Common myeloid progenitor, CD34-positive (primary cell): ENCODE data around the gene USB1.
A peak's percentile ranks its signal among the peaks of the same experiment; 100 is the strongest.

Experiments used
- CTCF ChIA-PET: fragments of 350-600 bp; sonication (Branson Sonifier 250); formaldehyde crosslinking; loops from one replicate; lab custom pipeline; 2021; ENCODE audit warnings: antibody characterized with exemption; lab: Charles Lee
- POLR2A ChIA-PET: fragments of 350-600 bp; sonication (Branson Sonifier 250); formaldehyde crosslinking; loops from one replicate; lab custom pipeline; 2021; ENCODE audit warnings: antibody characterized with exemption; lab: Charles Lee
- DNase-seq, 3 donors: peaks; one replicate each; pipeline versions ENCODE4 v3.0.0 to v3.0.0-alpha.2; 2013
- H3K27ac ChIP-seq, 2 experiments: 1 replicate in 1 of 2; 2 replicates in 1 of 2; pipeline ENCODE4 v1.7.0; 2013; ENCODE audit warnings: inconsistent platforms in 2 of 2, low read length in 2 of 2, mild to moderate bottlenecking in 2 of 2, low read depth in 1 of 2, moderate library complexity in 1 of 2; ENCODE audit not compliant: severe bottlenecking in 2 of 2, insufficient read depth in 1 of 2, poor library complexity in 1 of 2
- H3K27me3 ChIP-seq, 5 experiments: replicated peaks in 2 of 5; 1 replicate in 3 of 5; 2 replicates in 2 of 5; pipeline versions ENCODE4 v1.6.1 to v1.7.0; 2013; ENCODE audit warnings: low read length in 4 of 5, mild to moderate bottlenecking in 2 of 5, moderate library complexity in 2 of 5, inconsistent platforms in 1 of 5; ENCODE audit not compliant: insufficient read depth in 5 of 5, control insufficient read depth in 4 of 5
- H3K36me3 ChIP-seq, 4 experiments: 1 replicate in 2 of 4; 2 replicates in 2 of 4; pipeline versions ENCODE4 v1.6.1 to v1.7.0; 2013; ENCODE audit warnings: low read length in 3 of 4, control low read depth in 1 of 4, mild to moderate bottlenecking in 1 of 4; ENCODE audit not compliant: control insufficient read depth in 4 of 4, insufficient read depth in 4 of 4
- H3K4me1 ChIP-seq, 4 experiments: 1 replicate in 3 of 4; 2 replicates in 1 of 4; pipeline versions ENCODE4 v1.6.1 to v1.7.1; 2013; ENCODE audit warnings: low read length in 3 of 4, mild to moderate bottlenecking in 3 of 4, control low read depth in 1 of 4, inconsistent platforms in 1 of 4, moderate library complexity in 1 of 4; ENCODE audit not compliant: control insufficient read depth in 4 of 4, insufficient read depth in 4 of 4; ENCODE audit errors: control extremely low read depth in 1 of 4
- H3K4me3 ChIP-seq, 7 experiments: 1 replicate in 4 of 7; 2 replicates in 3 of 7; pipeline versions ENCODE4 v1.5.1 to v1.7.0; 2013; ENCODE audit warnings: mild to moderate bottlenecking in 7 of 7, low read length in 6 of 7, moderate library complexity in 6 of 7, inconsistent platforms in 2 of 7, low read depth in 2 of 7, control low read depth in 1 of 7; ENCODE audit not compliant: insufficient read depth in 4 of 7, control insufficient read depth in 1 of 7; ENCODE audit errors: extremely low read depth in 1 of 7
- H3K9me3 ChIP-seq, 5 experiments: 1 replicate in 4 of 5; 2 replicates in 1 of 5; pipeline versions ENCODE4 v1.6.1 to v1.7.1; 2013; ENCODE audit warnings: low read length in 4 of 5, mild to moderate bottlenecking in 2 of 5, inconsistent platforms in 1 of 5, low read depth in 1 of 5, moderate library complexity in 1 of 5; ENCODE audit not compliant: control insufficient read depth in 4 of 5, insufficient read depth in 2 of 5; ENCODE audit errors: control extremely low read depth in 1 of 5
- WGBS: methylation state at CpG from one replicate; pipeline ENCODE4 v1.1.5; 2013; ENCODE audit not compliant: insufficient coverage; 5-methylcytosine and 5-hydroxymethylcytosine counted together

Gene USB1

DNA sequence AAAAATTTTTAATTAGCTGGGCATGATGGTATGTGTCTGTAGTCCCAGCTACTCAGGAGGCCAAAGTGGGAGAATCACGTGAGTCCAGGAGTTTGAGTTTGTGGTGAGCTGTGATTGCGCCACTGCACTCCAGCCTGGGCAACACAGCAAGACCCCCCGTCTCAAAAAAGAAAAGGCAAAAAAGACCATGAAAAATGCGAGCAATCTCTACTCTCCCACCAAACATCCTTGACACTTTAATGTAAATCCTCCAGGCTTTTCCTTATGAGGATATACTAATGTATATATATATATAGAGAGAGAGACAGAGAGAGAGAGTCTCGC lies 52.4 kb downstream of the USB1 start:
- Histone ChIP-seq H3K36me3 (no peaks in the 10 kb centered on the region), H3K4me3 (no peak overlapping the region), H3K27ac (no peak overlapping the region), H3K4me1 (peaks cover 0 to 3% (median 0%) of the 10 kb centered on the region in 4 experiments), H3K27me3 (no peaks in the 10 kb centered on the region), H3K9me3 (no peaks in the 10 kb centered on the region)
- no CpG with 5 or more reads among the region's 5 CpGs for WGBS
- DNase-seq: no peak
- CTCF ChIA-PET: interaction anchor here (1.3 kb wide), 1 partner anchor 68 kb away, joined by 4 read pairs; no protein-coding TSS in a partner anchor
- POLR2A ChIA-PET: interaction anchor here (0.6 kb wide), 1 partner anchor 14 kb away, joined by 3 read pairs; no protein-coding TSS in a partner anchor

DNA sequence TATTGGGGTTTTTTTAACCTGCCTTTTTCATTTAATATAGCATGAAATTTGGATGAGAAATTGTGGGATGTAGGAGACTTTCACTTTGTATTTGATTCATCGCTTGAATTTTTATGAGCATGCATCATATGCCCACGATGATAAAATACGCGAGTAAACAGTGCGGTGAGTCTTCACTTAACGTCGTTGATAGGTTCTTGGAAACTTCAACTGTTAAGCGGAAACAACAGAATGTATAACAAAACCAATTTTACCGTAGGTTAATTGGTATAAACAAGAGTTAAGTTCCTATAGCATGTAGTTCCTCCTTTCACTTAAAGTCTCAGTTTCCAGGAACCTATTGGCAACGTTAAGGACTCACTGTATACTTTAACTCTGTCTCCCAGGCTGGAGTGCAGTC lies 53.1 kb downstream of the USB1 start:
- Histone ChIP-seq H3K27me3 (no peaks in the 10 kb centered on the region), H3K27ac (no peak overlapping the region)

DNA sequence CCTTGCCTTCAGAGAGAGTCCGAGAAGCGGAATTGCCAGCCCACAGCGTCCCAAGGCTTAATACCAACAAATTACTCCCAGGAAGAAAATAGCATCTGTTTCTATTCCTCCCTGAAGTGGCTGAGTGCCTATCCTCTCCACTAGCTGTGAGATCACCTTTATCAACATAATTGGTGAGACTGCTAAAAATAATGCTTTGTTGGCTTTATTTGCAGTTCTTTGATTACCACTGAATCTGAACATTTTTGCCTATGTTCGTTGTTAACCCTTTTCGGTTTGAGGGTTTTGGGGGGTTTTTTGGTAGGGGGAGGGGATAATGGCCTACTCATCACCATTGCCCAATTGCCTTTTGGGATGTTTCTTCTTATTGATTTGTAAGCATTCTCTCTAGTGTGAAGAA lies 55.4 kb downstream of the USB1 start:
- Histone ChIP-seq H3K4me1 (peaks cover 0 to 3% (median 0%) of the 10 kb centered on the region in 4 experiments), H3K36me3 (no peaks in the 10 kb centered on the region), H3K27ac (no peak overlapping the region), H3K27me3 (no peaks in the 10 kb centered on the region), H3K4me3 (no peak overlapping the region), H3K9me3 (no peaks in the 10 kb centered on the region)
- ChIA-PET POLR2A (no interaction called here), CTCF (no interaction called here)
- 67% methylated on average over 1 of the region's 5 CpGs for WGBS
- no peak for DNase-seq

More for the DNA sequence above, 53.1 kb downstream of the USB1 start:
- CTCF ChIA-PET: no interaction called here
- Histone ChIP-seq H3K4me1 (peaks cover 0 to 3% (median 0%) of the 10 kb centered on the region in 4 experiments), H3K4me3 (peak overlapping the region in 1 of 7 experiments; percentile 26), H3K9me3 (no peaks in the 10 kb centered on the region), H3K36me3 (no peaks in the 10 kb centered on the region)
- 48% methylated on average over 6 of the region's 10 CpGs for WGBS
- peak in 2 of 3 donors; percentile 15 to 28 for DNase-seq
- POLR2A ChIA-PET: no interaction called here

DNA sequence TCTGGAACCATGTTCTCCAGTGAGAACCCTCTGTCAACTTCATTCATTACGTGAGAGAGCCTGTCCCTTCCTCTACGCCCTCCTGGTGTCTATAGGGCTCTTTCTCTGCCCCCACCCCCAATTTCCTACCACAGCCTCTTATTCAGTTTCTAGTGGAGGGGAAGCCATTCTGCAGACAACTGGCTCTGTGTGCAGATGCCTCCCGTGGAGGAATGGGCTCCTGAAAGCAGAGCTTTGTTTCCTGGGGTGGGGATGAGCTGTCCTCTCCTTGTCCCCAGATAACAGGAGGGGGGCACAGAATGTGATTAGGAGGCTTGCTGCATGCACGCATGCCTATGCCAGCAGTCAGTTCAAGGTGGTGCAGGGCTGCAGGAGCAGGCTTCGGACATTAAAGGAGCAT lies 55.9 kb downstream of the USB1 start:
- no peak overlapping the region for H3K27ac ChIP-seq
- H3K9me3 ChIP-seq: no peaks in the 10 kb centered on the region
- 90% methylated on average over 5 of the region's 5 CpGs for WGBS
- no peaks in the 10 kb centered on the region for H3K36me3 ChIP-seq
- ChIA-PET POLR2A (no interaction called here), CTCF (no interaction called here)
- H3K4me1 ChIP-seq: peaks cover 0 to 3% (median 0%) of the 10 kb centered on the region in 4 experiments
- no peaks in the 10 kb centered on the region for H3K27me3 ChIP-seq
- DNase-seq: no peak
- H3K4me3 ChIP-seq: no peak overlapping the region

DNA sequence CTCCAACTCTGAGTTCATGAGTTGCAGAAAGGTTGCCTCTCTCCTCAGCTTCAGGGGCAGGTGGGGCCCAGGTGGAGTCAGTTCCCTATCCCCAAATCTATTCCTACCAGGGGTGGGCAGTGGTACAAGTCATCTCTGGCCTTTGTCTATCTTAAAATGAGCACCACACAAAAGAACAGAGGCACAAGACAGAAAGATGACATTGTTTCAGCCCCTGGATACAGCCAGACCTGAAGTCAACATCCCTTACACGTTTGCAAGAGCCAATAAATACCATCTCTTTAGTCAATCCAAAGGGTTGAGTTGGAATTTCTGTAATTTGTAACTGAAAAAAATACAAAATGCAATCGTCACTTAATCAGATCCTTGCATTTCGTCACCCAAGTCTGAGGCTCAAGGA lies 56.6 kb downstream of the USB1 start:
- H3K27ac ChIP-seq: no peak overlapping the region
- WGBS: 94% methylated on average over 2 of the region's 3 CpGs
- DNase-seq: no peak
- no peaks in the 10 kb centered on the region for H3K9me3 ChIP-seq
- H3K4me3 ChIP-seq: no peak overlapping the region
- ChIA-PET CTCF (no interaction called here), POLR2A (no interaction called here)
- H3K27me3 ChIP-seq: no peaks in the 10 kb centered on the region
- no peaks in the 10 kb centered on the region for H3K36me3 ChIP-seq
- peaks cover 0 to 3% (median 0%) of the 10 kb centered on the region in 4 experiments for H3K4me1 ChIP-seq

DNA sequence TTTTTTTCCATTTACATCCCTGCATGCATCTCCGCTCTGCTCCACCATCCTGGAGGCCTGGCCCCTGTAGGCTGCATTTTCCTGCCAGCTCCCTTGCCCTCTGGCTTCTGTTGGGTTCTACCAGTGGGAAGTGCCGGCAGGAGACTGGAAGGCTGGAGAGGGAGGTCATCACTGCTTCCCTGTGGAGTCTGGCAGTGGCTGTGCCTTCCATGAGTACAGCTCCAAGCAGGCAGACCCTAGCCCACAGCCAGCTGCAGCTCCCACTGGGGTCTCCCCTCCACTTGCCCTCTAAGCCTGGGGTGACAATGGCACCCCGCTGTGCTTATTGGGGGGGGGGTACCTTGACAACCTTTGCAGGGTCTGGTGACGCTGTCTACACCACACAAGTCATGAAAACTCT lies 61.6 kb downstream of the USB1 start:
- 90% methylated on average over 2 of the region's 4 CpGs for WGBS
- H3K27ac ChIP-seq: no peak overlapping the region
- no peaks in the 10 kb centered on the region for H3K36me3 ChIP-seq
- POLR2A ChIA-PET: no interaction called here
- H3K9me3 ChIP-seq: no peaks in the 10 kb centered on the region
- no peaks in the 10 kb centered on the region for H3K4me1 ChIP-seq
- CTCF ChIA-PET: no interaction called here
- no peaks in the 10 kb centered on the region for H3K27me3 ChIP-seq
- H3K4me3 ChIP-seq: no peak overlapping the region
- DNase-seq: no peak

DNA sequence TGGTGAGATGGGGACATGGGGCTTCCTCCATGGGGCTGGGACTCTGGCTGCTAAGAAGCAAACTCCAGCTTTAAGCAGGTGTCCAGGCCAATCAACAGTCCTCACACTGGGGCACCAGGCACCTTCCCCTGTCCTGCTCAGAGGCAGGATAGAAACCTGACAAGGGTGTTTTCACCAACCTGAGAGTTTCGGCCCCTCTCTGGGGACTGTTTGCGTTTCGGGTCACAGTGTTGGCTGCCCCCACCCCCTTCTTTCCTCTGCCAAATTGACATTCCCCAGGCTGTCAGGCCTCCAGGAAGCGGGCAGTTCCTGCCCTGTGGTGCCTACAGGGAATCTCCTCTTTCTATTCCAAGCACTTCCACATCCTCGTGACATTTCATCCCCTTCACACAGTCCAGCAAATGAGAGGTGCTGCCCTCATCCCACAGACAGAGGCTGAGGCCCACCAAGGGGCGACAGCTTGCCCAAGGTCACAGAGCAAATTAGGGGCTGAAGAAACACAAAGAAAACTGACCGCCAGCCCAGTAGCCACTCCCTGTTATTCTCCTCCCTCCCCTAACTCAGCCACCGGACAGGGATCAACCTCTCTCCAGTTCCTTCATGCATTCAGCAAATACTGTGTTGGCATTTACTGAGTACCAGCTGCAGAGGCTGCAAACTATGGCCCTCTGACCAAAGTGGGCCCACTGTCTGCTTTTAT lies 62.3 kb downstream of the USB1 start:
- no peaks in the 10 kb centered on the region for H3K9me3 ChIP-seq
- H3K27ac ChIP-seq: no peak overlapping the region
- CTCF ChIA-PET: no interaction called here
- H3K4me1 ChIP-seq: no peaks in the 10 kb centered on the region
- DNase-seq: no peak
- H3K27me3 ChIP-seq: no peaks in the 10 kb centered on the region
- WGBS: 95% methylated on average over 8 of the region's 8 CpGs
- POLR2A ChIA-PET: no interaction called here
- no peak overlapping the region for H3K4me3 ChIP-seq
- H3K36me3 ChIP-seq: no peaks in the 10 kb centered on the region
